ENCODE data around the gene SHISA9.

- TF ChIP-seq, protein P1, sequence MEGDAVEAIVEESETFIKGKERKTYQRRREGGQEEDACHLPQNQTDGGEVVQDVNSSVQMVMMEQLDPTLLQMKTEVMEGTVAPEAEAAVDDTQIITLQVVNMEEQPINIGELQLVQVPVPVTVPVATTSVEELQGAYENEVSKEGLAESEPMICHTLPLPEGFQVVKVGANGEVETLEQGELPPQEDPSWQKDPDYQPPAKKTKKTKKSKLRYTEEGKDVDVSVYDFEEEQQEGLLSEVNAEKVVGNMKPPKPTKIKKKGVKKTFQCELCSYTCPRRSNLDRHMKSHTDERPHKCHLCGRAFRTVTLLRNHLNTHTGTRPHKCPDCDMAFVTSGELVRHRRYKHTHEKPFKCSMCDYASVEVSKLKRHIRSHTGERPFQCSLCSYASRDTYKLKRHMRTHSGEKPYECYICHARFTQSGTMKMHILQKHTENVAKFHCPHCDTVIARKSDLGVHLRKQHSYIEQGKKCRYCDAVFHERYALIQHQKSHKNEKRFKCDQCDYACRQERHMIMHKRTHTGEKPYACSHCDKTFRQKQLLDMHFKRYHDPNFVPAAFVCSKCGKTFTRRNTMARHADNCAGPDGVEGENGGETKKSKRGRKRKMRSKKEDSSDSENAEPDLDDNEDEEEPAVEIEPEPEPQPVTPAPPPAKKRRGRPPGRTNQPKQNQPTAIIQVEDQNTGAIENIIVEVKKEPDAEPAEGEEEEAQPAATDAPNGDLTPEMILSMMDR (IDR thresholded peaks at IDR 0.05 in 4 of 5, conservative IDR thresholded peaks at IDR 0.05 in 1 of 5) = no peak
- TF ChIP-seq POLR2A (IDR thresholded peaks at IDR 0.05) = no peak
These were observed 33.2 kb upstream of the SHISA9 start for GRCh38 chr16:12868169-12868568.
